ENCODE results near the gene GNAS.

- no peak for TF ChIP-seq ZNF274 (IDR thresholded peaks at IDR 0.05; ENCODE audit: low read depth, low read length)
- TF ChIP-seq YY1 (IDR thresholded peaks at IDR 0.05; ENCODE audit: insufficient read depth, insufficient read length), result no peak
- TF ChIP-seq SUZ12 (IDR thresholded peaks at IDR 0.05; ENCODE audit: extremely low read depth, insufficient read depth, insufficient read length), result no peak
Measured at GRCh38 chr20:58892141-58892931, 39.8 kb downstream of the GNAS start.

Data from NT2/D1 (cell line).